Prostate gland (tissue), 2 donors: ENCODE results near the gene IL10.

ENCODE experiments used
- CTCF ChIP-seq, 4 experiments: fragments of 200-600 bp in 2 of 4; fragments of 450-650 bp in 2 of 4; sonication (generic) in 2 of 4; IDR thresholded peaks; 1 replicate in 3 of 4; 2 replicates in 1 of 4; pipeline ENCODE4 v1.5.1; 2016 to 2019; ENCODE audit warnings: antibody characterized with exemption in 4 of 4, mild to moderate bottlenecking in 2 of 4, moderate library complexity in 2 of 4
- POLR2A ChIP-seq: fragments of 450-650 bp; IDR thresholded peaks from one replicate; pipeline ENCODE4 v1.6.1; 2016; ENCODE audit warnings: antibody characterized with exemption, mild to moderate bottlenecking
- POLR2AphosphoS5 ChIP-seq: sonication (generic); formaldehyde crosslinking; IDR thresholded peaks from one replicate; pipeline ENCODE4 v1.6.1; 2017; ENCODE audit warnings: antibody characterized with exemption

GRCh38 chr1:206751891-206752290 is 20.4 kb downstream of the IL10 start:
- TF ChIP-seq CTCF (IDR thresholded peaks at IDR 0.05), result no peak
- no peak for TF ChIP-seq POLR2A
- TF ChIP-seq POLR2AphosphoS5, result no peak
